HG03432 (cell line): ENCODE measurements around the gene SCN2A.

Experiments used
- ATAC-seq: cut with Tn5 transposase; IDR thresholded peaks from one replicate; pipeline ENCODE4 v1.9.1; 2021; ENCODE audit warnings: mild to moderate bottlenecking, moderate library complexity; ENCODE audit not compliant: unreplicated experiment

SCN2A gene

GRCh38 chr2:165410276-165410675 is 171.1 kb downstream of the SCN2A start:
- no peak for ATAC-seq

DNA sequence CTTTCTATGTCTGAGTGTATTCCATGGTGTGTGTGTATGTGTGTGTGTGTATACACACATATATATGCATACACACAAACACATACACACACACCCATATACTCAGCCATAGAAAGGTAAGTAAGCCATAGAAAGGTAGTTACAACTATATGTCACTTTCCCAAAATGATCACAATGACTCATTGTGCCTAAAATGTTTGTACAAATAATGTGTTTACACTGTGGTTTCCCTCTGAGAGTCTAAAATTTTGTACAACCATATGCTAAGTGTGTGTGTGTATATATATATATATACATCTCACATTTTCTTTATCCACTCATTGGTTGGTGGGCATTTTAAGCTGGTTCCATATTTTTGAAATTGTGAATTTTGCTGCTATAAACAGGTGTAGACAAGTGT is 175.0 kb downstream of the SCN2A start:
- ATAC-seq, result no peak

GRCh38 chr2:165417009-165417408 is 177.8 kb downstream of the SCN2A start:
- no peak for ATAC-seq

DNA sequence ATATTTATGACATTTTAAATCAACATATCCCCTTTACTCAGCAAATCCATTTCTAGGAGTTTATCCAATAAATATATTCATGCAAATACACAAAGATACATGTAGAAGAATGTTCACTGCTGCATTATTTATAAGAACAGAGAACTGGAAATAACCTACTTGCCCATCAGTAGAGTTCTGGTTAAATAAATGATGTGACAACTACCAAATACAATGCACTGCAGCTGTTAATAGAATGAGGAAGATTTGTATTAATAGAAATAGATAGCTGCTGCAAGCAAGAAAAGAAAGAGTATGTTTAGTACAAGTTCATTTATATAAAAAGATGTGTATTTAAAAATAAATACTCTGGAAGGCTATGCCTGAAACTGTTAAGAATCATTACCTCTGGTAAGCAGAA is 181.0 kb downstream of the SCN2A start:
- ATAC-seq, result no peak

DNA sequence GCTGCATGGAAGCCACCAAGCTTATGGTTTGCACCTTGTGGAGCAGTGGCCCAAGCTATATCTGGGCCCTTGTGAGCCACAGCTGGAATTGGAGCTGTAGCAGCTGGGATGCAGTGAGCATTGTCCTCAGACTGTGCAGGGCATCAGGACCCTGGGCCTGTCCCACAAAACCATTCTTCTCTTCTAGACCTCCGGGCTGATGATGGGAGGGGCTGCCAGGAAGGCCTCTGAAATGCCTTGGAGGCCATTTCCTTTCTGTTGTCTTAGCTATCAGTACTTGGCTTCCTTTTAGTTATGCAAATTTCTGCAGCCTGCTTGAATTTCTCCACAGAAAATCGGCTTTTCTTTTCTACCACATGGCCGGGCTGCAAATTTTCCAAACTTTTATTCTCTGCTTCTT is 183.9 kb downstream of the SCN2A start:
- ATAC-seq, result no peak

- no peak for ATAC-seq
Measured at GRCh38 chr2:165425556-165425955, 186.3 kb downstream of the SCN2A start.

GRCh38 chr2:165427686-165428085 is 188.5 kb downstream of the SCN2A start:
- ATAC-seq, result no peak

DNA sequence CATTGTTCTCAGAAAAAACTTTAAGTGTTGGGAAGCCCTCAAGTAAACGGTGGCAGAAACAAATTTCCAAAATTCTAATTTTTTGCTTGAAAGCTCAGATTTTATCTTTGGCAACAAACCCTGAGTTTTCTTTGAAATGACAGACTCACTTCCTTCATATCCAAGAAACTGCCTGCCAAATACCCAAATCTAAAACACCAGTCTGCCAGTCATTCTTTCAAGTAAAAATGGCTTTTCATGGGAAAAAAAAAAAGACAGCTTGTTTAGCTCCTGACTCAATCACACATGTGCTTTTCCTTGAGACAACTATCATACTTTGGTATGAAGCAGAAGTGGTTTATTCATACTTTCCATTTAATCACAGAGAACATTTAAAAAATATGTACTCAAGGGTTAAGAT is 189.7 kb downstream of the SCN2A start:
- no peak for ATAC-seq

DNA sequence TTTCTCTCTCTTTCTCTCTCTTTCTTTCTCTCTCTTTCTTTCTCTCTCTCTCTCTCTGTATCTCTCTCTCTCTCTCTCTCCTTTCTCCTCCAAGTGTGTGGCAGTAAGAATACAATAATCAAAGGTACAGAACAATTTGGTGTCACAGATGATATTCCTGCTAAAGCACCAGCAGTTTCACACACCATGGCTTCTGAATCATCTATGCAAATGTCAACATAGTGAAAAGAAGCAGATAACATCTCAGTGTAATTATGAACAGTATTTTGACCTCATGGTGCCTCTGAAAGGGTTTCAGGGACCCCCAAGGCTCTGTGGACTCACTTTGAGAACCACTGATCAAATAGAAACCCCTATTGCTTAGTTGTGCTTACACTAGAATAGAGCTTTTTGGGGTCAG is 191.8 kb downstream of the SCN2A start:
- no peak for ATAC-seq

DNA sequence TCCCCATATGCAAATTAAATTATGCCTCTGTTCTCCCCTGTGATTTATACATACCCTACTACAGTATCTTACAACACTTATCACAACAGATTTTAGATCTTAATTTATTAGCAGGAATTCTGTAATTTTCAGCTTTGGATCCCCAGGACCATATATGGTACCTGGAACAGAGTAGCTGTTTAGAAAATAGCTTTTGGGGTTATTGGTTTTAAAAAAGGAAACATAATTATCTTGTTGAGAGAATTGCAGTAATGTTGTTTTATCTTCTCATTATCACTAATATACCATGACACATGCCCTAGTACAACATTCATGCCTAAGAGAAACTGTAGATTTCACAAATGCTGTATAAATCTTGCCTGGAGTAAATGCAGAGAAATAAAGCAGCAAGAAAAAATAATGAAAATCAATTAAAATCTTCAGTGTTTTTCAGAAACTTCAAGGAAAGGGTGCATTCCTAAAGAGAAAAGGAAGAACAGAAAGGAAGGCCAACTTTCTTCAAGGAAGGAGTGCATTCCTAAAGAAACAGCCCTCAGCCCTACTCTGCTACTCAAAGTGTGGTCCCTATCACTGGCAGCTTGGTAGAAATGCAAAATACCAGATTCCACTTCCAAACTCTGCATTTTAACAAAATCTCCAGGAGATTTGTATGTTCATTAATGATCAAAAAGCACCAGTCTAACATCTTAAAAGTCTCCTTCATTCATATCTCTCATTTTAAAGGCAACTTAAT is 193.2 kb downstream of the SCN2A start:
- ATAC-seq, result no peak

GRCh38 chr2:165434865-165435496 is 195.8 kb downstream of the SCN2A start:
- ATAC-seq, result no peak

DNA sequence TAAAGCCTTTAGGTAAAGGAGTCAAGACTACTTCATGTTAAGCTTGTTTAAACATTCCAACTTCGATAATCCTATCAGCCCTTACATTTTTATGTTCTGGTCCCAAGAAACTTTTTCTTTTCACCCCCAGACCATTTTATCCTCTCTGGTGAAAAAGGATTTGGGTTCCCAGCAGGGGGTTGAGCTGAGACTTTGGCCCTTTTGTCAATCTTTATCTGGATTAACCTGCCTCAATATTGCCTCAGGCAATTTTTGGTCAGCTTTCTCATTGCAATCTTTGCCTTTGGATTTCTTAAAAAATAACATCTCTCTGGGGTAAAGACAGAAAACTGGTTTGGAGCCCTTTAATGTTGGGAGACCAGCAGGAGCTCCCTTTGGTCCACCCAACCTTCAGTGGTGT is 196.4 kb downstream of the SCN2A start:
- no peak for ATAC-seq

GRCh38 chr2:165436559-165436958 is 197.3 kb downstream of the SCN2A start:
- peak; percentile 68 for ATAC-seq

DNA sequence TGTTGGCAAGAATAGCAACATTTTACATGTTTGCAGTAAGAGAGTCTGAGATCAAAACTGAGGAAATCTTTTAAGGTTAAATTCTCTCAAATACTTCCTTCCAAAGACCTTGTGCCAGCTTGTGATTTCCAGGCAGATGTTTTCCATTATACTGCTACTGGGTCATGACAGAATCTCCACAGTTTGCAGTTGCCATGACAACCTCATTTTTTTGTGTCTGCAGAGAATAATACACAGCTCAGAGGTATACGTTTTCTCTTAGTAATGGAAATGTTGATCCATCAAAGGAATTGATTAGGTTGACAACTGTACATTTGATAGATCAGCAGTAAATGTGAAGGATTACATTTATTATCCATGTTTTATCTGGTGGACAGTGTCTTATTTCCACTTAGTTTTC is 201.2 kb downstream of the SCN2A start:
- no peak for ATAC-seq
